GM21619 (cell line): ENCODE data around the gene HGD.
"Not testable (repeated sequence)": the region's sequence is repeated elsewhere in the genome, so short reads cannot be mapped to it uniquely, and the experiment has no call there.

Source experiments
- ATAC-seq: cut with Tn5 transposase; IDR thresholded peaks from one replicate; pipeline ENCODE4 v1.9.1; 2021; ENCODE audit not compliant: unreplicated experiment

Gene HGD

GRCh38 chr3:120680193-120680894 lies 1.7 kb downstream of the HGD start:
- no peak for ATAC-seq

GRCh38 chr3:120678984-120679383 lies 3.1 kb downstream of the HGD start:
- no peak for ATAC-seq

DNA sequence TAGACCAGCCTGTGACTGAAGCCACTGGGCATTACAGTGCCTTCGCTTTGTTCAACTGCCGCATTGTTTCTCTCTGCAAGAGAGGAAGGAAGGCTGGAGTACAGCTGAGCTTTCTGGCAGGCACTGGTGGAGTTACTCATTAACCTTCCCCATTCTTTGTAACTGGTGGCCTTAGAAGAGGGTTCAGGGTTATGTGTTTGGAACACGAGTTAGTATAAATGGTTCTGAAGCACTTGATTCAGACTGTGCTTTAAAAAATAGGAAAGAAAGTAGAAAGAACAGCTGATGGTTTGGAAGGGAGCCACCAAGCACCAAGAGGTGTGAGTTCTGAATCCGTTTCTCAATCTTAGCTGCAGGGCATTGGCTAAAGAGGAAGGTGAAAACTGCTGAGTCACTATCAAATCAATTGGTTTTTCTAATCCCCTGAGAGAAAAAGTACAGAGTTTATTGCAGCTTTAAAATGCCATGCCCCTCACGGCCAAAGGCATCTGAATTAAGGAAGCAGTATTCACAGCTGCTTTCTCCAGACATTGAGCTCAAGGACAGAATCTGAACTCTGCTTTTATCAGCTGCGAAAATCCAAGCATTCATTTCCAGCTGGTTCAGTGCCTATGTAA lies 3.6 kb downstream of the HGD start:
- ATAC-seq: peak; percentile 95

- ATAC-seq: not testable (repeated sequence)
Measured at GRCh38 chr3:120677193-120677592, 4.8 kb downstream of the HGD start.

GRCh38 chr3:120673116-120673515 lies 8.9 kb downstream of the HGD start:
- ATAC-seq: no peak

- ATAC-seq: no peak
Measured at GRCh38 chr3:120670576-120670975, 11.5 kb downstream of the HGD start.

DNA sequence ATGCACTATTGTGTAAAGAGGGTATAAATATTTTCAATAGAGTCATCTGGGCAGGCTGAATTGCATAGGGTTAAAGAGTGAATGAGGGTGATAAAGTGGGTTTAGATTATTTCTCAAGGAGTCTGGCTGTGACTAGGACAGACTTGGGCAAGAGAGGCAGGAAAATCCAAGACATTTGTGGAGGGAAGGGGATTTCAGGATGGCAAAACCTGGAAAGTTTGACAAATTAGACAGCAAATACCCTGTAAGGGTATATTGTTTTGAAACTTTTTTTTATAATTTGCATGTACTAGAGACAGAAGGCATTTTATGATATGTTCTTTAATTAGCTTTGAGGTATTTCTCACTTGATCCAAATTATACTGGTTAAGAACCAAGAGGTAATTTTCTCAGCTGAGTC lies 17.1 kb downstream of the HGD start:
- no peak for ATAC-seq

- no peak for ATAC-seq
Measured at GRCh38 chr3:120661945-120662344, 20.1 kb downstream of the HGD start.

- ATAC-seq: no peak
Measured at GRCh38 chr3:120661106-120661905, 20.7 kb downstream of the HGD start.

DNA sequence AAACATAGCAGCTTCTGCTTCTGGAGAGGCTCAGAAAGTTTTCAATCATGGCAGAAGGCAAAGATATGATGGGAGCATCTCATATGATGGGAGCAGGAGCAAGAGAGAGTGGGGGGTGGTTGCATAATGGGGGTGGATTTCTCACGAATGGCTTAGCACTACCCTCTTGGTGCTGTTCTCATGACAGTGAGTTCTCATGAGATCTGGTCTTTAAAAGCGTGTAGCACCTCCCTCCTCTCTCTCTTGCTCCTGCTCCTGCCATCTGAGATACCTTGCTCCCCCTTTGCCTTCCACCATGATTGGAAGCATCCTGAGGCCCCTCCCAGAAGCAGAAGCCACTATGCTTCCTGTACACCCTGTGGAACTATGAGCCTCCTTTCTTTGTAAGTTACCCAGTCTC lies 22.2 kb downstream of the HGD start:
- no peak for ATAC-seq

DNA sequence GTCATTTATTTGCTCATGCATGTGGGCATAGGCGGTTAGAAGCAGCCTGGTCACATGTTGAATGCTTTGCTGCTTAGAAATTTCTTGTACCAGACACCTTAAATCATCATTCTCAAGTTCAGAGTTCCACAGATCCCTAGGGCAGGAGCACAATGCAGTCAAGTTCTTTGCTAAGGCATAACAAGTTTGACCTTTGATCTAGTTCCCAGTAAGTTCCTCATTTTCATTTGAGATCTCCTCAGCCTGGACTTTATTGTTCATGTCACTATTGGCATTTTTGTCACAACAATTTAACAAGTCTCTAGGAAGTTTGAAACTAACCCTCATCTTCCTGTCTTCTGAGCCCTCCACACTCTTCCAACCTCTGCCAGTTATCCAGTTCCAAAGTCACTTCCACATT lies 22.8 kb downstream of the HGD start:
- ATAC-seq: no peak

DNA sequence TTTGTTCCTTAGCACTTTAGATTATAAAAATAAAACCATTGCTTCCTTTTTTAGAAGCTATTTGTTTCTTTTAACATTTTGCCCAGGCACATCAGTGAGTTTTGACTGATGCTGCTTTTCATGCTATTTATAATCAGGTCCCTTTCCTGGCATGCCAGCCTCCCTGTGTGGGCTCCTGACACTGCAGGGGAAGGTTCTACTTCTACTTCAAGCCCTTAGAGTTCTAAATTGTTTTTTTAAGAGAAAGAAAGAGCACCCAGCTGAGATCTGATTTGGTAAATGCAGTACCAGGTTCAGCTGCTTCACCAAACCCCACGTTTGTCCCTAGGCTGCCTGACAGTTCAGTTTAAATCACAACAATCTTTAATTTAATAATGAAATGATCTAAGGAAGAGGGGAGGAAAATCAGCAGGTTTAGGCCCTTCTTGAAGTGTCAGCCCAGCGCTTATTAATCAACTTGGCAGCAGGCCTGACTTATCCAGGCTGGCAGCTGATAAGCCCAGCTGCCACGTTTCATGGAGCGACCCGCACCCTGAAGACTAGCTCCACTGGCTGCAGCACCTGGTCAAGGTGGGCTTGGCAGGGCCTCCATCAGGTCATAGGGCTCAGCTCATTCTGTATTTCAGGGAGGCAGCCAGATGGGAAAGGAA lies 29.0 kb downstream of the HGD start:
- ATAC-seq: no peak

DNA sequence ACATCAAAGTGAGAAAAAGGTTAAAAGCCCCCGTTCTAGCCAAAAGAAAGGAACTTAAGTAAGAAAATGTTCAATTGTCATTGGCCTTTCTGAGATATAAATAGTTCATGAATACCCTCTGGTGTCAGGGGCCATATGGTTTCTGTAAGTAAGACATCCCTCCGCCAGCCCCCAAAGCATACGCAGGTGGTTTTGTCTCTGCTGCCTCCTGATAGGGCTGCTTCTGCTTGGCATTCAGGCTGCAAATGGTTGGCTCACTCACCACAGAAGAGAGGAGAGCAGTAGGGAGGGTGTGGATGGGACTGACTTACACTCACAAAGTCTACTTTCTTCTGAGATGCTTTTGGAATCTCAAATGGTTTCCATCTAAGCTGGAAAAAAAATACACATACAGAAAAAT lies 29.8 kb downstream of the HGD start:
- no peak for ATAC-seq

GRCh38 chr3:120650311-120650710 lies 31.7 kb downstream of the HGD start:
- no peak for ATAC-seq

DNA sequence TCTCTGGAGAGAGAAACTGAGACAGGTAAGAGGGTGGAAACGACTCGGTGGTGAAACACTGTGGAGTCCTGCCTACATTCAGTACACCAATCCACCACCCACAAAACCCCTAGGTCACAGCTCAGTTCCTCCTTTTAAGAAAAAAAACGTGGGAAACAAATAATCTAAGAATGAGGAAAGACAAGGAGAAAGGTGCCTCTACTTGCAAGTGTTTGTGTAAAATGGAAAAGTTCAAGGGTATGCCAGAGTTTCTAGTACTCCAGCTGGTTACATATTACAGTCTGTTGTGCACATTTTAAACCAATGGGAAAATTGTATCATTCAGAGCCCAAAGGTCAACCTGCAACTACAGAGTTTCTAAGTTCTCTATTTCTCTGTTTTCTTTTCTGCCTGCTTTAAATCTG lies 32.2 kb downstream of the HGD start:
- no peak for ATAC-seq

- no peak for ATAC-seq
Measured at GRCh38 chr3:120648290-120648689, 33.7 kb downstream of the HGD start.

DNA sequence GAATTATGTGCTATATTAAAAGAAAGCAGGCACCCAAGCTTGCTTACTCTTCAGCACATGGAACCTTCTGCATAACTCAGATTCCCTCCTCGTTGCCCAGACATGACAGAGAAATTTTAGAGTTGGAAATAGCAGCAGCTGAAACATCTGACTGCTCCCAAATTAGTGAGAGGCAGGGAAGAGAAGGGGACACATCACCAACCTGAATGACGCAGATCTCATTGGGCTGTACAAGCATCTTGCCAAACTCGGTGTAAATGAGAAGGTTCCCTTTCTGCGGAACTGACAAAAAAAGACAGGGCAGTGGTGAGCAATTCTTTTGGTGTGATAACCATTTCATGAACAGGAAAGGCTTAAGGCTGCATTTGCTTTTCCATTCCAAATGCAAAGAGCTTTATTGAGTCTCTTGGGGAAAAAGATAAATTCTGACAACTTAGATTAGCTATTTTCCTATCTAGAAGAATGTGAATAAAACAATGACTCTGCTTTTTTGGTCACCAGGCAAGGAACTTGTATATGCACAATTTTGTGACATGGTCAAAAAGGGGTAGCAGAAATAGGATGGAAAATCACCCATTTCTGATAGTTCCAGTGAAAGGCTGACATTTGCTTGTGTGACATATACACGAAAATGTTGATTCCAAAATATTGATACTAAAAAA lies 35.1 kb downstream of the HGD start:
- no peak for ATAC-seq

DNA sequence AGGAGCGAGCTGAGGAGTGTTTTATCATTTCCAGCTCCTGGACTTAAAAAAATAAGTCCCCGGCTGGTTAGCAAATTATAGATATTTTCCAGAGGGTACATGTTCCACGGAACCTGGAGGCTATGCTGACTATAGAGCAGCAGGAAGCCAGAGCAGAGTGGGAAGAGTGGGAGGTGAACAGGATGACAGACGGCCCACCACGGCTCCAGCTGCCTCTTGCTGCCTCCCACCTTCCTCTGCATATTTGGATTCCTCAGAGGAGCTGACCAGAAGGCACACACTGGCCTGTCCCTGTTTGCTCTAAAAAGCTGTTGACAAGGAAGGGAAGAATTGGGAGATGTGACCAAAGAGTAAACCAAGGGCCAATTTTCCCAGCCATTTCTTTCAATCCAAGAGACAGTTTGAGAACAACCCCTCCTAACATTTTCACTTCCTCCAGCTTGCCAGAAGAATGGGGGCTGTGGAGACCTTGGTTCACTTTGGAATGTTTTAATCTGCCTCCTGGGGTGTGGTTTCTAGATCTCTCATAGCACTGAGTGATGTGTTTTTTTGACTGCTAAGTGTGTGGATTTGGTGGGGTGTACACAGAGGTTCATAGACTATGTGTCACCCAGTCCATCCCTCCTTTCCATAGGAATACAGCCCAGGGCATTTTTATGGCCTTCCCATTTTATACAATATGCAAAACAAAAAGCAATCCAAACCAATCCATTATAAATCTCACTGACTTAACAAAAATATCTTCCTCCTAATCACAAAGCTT lies 36.8 kb downstream of the HGD start:
- ATAC-seq: no peak

DNA sequence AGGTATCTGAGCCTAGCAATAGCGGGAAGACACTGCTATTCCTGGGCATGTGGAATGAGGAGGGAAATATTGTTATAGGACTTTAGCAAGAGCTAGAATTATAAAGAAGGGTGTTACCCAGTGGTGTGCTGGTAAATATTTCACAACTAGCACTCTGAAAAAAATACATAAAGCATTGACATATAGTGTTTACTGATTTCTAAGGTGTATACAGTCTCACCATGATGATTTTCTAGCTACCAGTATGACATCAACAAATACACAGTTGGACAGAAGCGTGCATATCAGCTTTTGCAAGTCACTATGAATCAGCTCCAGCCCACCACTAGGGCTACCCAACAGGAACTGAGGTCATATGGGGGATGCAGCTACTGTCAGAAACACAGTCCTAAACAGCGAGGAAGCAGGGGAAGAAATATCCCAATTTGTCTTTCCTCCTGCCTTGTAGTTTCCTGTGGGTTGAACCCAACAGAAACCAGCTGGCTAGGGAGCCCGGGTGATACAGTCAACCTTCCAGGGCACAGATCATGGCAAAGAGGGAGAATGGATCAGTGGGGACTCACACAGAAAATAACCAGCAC lies 39.6 kb downstream of the HGD start:
- no peak for ATAC-seq

GRCh38 chr3:120641696-120642246 lies 40.3 kb downstream of the HGD start:
- ATAC-seq: no peak
